ENCODE data around the gene COL17A1. TPM values are rescaled to one million over a fixed set of nuclear protein-coding genes. Genes with fewer than 3 reads are reported as not detected.

The COL17A1 gene
- total and polyA plus RNA-seq, 2 of the 13 experiments (the other 11 are each of a cell fraction or from before 2014, with no cell fraction given) = 0.03 TPM; not detected in 1

- TF ChIP-seq PTBP1 (IDR thresholded peaks at IDR 0.05; ENCODE audit: low read depth, low read length, poor library complexity, severe bottlenecking) (no peak), SNRNP70 (IDR thresholded peaks at IDR 0.05; ENCODE audit: low read depth, low read length) (no peak), ZNF17 (CRISPR knock-in tag; IDR thresholded peaks at IDR 0.05) (no peak), HNRNPH1 (optimal IDR thresholded peaks at IDR 0.05; ENCODE audit: low read depth, low read length) (no peak), USF2 (IDR thresholded peaks at IDR 0.05; ENCODE audit: low read depth, low read length) (no peak), USF2 (CRISPR knock-in tag; IDR thresholded peaks at IDR 0.05; ENCODE audit: borderline replicate concordance) (no peak; the same call in 1 of the 2 replicates), ZBTB37 (CRISPR knock-in tag; IDR thresholded peaks at IDR 0.05) (no peak), TERF1 (CRISPR knock-in tag; IDR thresholded peaks at IDR 0.05) (no peak), ESRRA (CRISPR knock-in tag; IDR thresholded peaks at IDR 0.05; ENCODE audit: low read depth) (0 out of 2 replicates have a peak, but pooled peaks have one; percentile 25), RFXANK (CRISPR knock-in tag; IDR thresholded peaks at IDR 0.05) (no peak), MAFK (conservative IDR thresholded peaks at IDR 0.05 in 1 of 2, IDR thresholded peaks at IDR 0.05 in 1 of 2; ENCODE audit: low read length in 2 of 2) (no peak), ZNF530 (CRISPR knock-in tag; IDR thresholded peaks at IDR 0.05; ENCODE audit: low read depth) (no peak), CREBL2 (CRISPR knock-in tag; IDR thresholded peaks at IDR 0.05; ENCODE audit: borderline replicate concordance) (no peak), HOXA5 (CRISPR knock-in tag; IDR thresholded peaks at IDR 0.05) (0 out of 2 replicates have a peak, but pooled peaks have one; percentile 25), TFAP4 (IDR thresholded peaks at IDR 0.05; ENCODE audit: borderline replicate concordance, low read depth) (no peak; the same call in 1 of the 2 replicates), HDAC1 (CRISPR knock-in tag; IDR thresholded peaks at IDR 0.05) (peak; percentile 85), ZNF782 (CRISPR knock-in tag; IDR thresholded peaks at IDR 0.05; ENCODE audit: borderline replicate concordance) (no peak), SMARCE1 (IDR thresholded peaks at IDR 0.05; ENCODE audit: borderline replicate concordance) (no peak), ZBTB3 (CRISPR knock-in tag; IDR thresholded peaks at IDR 0.05; ENCODE audit: borderline replicate concordance, low read depth) (no peak), MXD1 (CRISPR knock-in tag; IDR thresholded peaks at IDR 0.05) (no peak), ATRX (CRISPR knock-in tag; IDR thresholded peaks at IDR 0.05; ENCODE audit: borderline replicate concordance) (no peak), ZKSCAN8 (CRISPR knock-in tag; IDR thresholded peaks at IDR 0.05; ENCODE audit: borderline replicate concordance) (no peak), HOXA9 (CRISPR knock-in tag; IDR thresholded peaks at IDR 0.05; ENCODE audit: borderline replicate concordance) (0 out of 2 replicates have a peak, but pooled peaks have one; percentile 72), TCF7 (IDR thresholded peaks at IDR 0.05; ENCODE audit: low read depth) (no peak)
Observed at GRCh38 chr10:104121485-104122224, 36.0 kb upstream of the COL17A1 start, which contains the start of gene SFR1 (continued).
